ENCODE data around the gene CORIN. TPM values are rescaled to one million over a fixed set of nuclear protein-coding genes. Genes with fewer than 3 reads are reported as not detected.

CORIN gene
- total RNA-seq, 1 experiment from 2014 or later = 3.5 TPM

DNA sequence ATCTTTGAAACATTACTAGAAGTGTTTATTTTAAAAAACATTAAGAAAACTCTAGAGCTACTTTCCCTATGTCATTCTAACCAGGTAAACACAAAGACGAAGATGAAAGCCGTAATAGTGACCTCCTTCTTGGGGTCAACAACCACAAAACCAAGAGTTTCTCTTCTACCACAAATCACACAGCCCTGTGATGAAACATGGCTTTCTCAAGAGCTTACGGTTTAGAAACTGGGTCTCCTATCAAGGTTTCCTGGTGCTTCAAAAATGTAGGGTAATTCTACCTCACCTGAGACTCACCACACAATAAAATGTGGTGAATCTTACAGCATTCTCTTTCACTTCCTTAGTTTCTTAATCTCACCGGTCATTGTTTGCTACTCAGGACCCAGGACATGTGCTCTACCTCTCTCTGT, 50.9 kb downstream of the CORIN start:
- no peaks in the 10 kb centered on the region for H4K20me1 ChIP-seq (ENCODE audit: insufficient read depth)
- H3K36me3 ChIP-seq (ENCODE audit: control insufficient read depth in 1 of 2, insufficient read depth in 2 of 2, low read length in 2 of 2) = no peaks in the 10 kb centered on the region
- ChIA-PET POLR2A (no interaction called here), CTCF (no interaction called here), RAD21 (ENCODE audit: low non-redundant PET in 1 of 2, low total read pairs in 2 of 2, uncharacterized antibody in 2 of 2, unreplicated experiment in 2 of 2) (no interaction called here)
- H3K9ac ChIP-seq (ENCODE audit: low read length) = no peak overlapping the region
- no peaks in the 10 kb centered on the region for H3K4me1 ChIP-seq (ENCODE audit: control insufficient read depth in 1 of 2, insufficient read depth in 2 of 2, low read length in 2 of 2)
- H3K4me2 ChIP-seq (ENCODE audit: low read length) = no peak overlapping the region
- no peak overlapping the region for H3K4me3 ChIP-seq (replicated peaks in 1 of 2; ENCODE audit: low read depth in 1 of 2, low read length in 2 of 2)
- DNase-seq (ENCODE audit: low read depth, low spot score) = no peak
- no peaks in the 10 kb centered on the region for H3K9me2 ChIP-seq (ENCODE audit: insufficient read depth)
- H3K79me2 ChIP-seq (ENCODE audit: insufficient read depth, low read length) = no peaks in the 10 kb centered on the region
- intact Hi-C loops (cut with micrococcal nuclease) = no loop called here
- H3K27ac ChIP-seq (ENCODE audit: low read depth, low read length) = no peak overlapping the region
- TF ChIP-seq REST (IDR thresholded peaks at IDR 0.05; ENCODE audit: low read depth) (no peak), RAD21 (IDR thresholded peaks at IDR 0.05; ENCODE audit: low read depth) (no peak), CBX3 (IDR thresholded peaks at IDR 0.05; ENCODE audit: low read depth) (no peak), ZNF274 (IDR thresholded peaks at IDR 0.05; ENCODE audit: low read depth, low read length) (no peak), SIN3A (IDR thresholded peaks at IDR 0.05; ENCODE audit: low read depth) (no peak), SRF (IDR thresholded peaks at IDR 0.05; ENCODE audit: low read depth) (no peak), EGR1 (IDR thresholded peaks at IDR 0.05; ENCODE audit: low read depth) (no peak), JUND (IDR thresholded peaks at IDR 0.05) (no peak), ZBTB33 (IDR thresholded peaks at IDR 0.05; ENCODE audit: extremely low read depth, insufficient replicate concordance, low read length) (no peak), YY1 (IDR thresholded peaks at IDR 0.05; ENCODE audit: extremely low read depth, insufficient replicate concordance, low read depth, low read length) (no peak), ZFX (IDR thresholded peaks at IDR 0.05) (no peak), EZH2phosphoT487 (IDR thresholded peaks at IDR 0.05; ENCODE audit: borderline replicate concordance) (no peak), ELF1 (IDR thresholded peaks at IDR 0.05; ENCODE audit: borderline replicate concordance, low read depth) (no peak), POLR2A (IDR thresholded peaks at IDR 0.05; ENCODE audit: borderline replicate concordance, extremely low read depth, insufficient read depth, insufficient read length) (no peak), EZH2 (IDR thresholded peaks at IDR 0.05) (no peak)
- TF ChIP-seq, protein P1, sequence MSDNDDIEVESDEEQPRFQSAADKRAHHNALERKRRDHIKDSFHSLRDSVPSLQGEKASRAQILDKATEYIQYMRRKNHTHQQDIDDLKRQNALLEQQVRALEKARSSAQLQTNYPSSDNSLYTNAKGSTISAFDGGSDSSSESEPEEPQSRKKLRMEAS (IDR thresholded peaks at IDR 0.05) = no peak
- TF ChIP-seq, protein P2, sequence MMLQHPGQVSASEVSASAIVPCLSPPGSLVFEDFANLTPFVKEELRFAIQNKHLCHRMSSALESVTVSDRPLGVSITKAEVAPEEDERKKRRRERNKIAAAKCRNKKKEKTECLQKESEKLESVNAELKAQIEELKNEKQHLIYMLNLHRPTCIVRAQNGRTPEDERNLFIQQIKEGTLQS (IDR thresholded peaks at IDR 0.05) = no peak
- H3K27me3 ChIP-seq (ENCODE audit: insufficient read depth, low read length) = no peaks in the 10 kb centered on the region
- H3K9me3 ChIP-seq (ENCODE audit: control insufficient read depth in 1 of 2, insufficient read depth in 1 of 2, low read depth in 1 of 2, low read length in 2 of 2) = no peaks in the 10 kb centered on the region
- no peak for ATAC-seq
- BruUV-seq (replicated peaks) = no TSS peak
- H2AFZ ChIP-seq (ENCODE audit: low read depth, low read length, poor library complexity, severe bottlenecking) = no peak overlapping the region

Data from HCT116 (cell line).